Fibroblast of mammary gland (primary cell): Measurements from ENCODE around the gene FOXB1.

Experiments
- DNase-seq: peaks from one replicate; pipeline ENCODE4 v3.0.0-alpha.2; 2010; ENCODE audit warnings: low read depth
- H3K4me3 ChIP-seq: 2 replicates; pipeline ENCODE4 v1.5.1; 2011; ENCODE audit warnings: low read depth, mild to moderate bottlenecking, low read length, moderate library complexity; ENCODE audit not compliant: control insufficient read depth
- TF ChIP-seq, protein P1 (sequence below): conservative IDR thresholded peaks from 2 replicates; pipeline ENCODE4 v1.5.1; 2011; ENCODE audit warnings: low read depth, low read length, inconsistent platforms; ENCODE audit not compliant: control insufficient read depth, insufficient read depth

FOXB1 gene

GRCh38 chr15:60054472-60054871 is 50.4 kb downstream of the FOXB1 start:
- TF ChIP-seq, protein P1, sequence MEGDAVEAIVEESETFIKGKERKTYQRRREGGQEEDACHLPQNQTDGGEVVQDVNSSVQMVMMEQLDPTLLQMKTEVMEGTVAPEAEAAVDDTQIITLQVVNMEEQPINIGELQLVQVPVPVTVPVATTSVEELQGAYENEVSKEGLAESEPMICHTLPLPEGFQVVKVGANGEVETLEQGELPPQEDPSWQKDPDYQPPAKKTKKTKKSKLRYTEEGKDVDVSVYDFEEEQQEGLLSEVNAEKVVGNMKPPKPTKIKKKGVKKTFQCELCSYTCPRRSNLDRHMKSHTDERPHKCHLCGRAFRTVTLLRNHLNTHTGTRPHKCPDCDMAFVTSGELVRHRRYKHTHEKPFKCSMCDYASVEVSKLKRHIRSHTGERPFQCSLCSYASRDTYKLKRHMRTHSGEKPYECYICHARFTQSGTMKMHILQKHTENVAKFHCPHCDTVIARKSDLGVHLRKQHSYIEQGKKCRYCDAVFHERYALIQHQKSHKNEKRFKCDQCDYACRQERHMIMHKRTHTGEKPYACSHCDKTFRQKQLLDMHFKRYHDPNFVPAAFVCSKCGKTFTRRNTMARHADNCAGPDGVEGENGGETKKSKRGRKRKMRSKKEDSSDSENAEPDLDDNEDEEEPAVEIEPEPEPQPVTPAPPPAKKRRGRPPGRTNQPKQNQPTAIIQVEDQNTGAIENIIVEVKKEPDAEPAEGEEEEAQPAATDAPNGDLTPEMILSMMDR, result no peak
- H3K4me3 ChIP-seq, result no peak overlapping the region
- no peak for DNase-seq
